Measurements from ENCODE around the gene BAHCC1. TPM values are rescaled to one million over a fixed set of nuclear protein-coding genes. Genes with fewer than 3 reads are reported as not detected.

The BAHCC1 gene
- total and polyA plus RNA-seq, 2 donors (not counting 3 experiments of a cell fraction or from before 2014, with no cell fraction given) = 4.7 to 11.6 TPM

DNA sequence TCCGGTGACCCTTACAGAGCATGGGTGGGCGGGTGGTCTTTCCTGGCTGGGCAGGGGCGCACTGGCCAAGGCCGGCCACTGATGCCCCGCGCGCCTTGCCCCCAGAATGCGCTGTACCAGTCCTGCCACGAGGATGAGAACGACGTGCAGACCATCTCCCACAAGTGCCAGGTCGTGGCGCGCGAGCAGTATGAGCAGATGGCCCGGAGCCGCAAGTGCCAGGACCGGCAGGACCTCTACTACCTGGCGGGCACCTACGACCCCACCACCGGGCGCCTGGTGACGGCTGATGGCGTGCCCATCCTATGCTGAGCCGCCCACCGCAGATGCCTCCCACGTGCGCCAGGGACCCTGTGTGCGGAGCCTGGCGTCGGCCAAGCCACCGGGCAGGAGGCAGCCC lies 68.2 kb downstream of the BAHCC1 start:
- intact Hi-C loops (cut with micrococcal nuclease) = no loop called here
- dilution Hi-C loops (cut with MboI; ENCODE audit: extremely low pct_ligation_motif_present, low sequenced_read_pairs) = no loop called here
- H3K27ac ChIP-seq (ENCODE audit: insufficient read depth, low read depth, low read length) = no peak overlapping the region
- no peaks in the 10 kb centered on the region for H4K20me1 ChIP-seq (replicated peaks; ENCODE audit: control insufficient read depth, extremely low read depth, insufficient read depth, low read length)
- H3K4me1 ChIP-seq (ENCODE audit: control insufficient read depth, extremely low read depth, insufficient read depth, low read length) = no peaks in the 10 kb centered on the region
- FAIRE-seq (no peak), DNase-seq (ENCODE audit: low read depth, low spot score) (no peak)
- ChIA-PET CTCF (no interaction called here), POLR2A (no interaction called here)
- no peaks in the 10 kb centered on the region for H3K36me3 ChIP-seq (ENCODE audit: control insufficient read depth in 2 of 2, extremely low read depth in 1 of 2, insufficient read depth in 2 of 2, low read length in 2 of 2)
- no peak overlapping the region for H3K4me2 ChIP-seq (ENCODE audit: insufficient read depth, low read length)
- H2AFZ ChIP-seq (ENCODE audit: low read depth, low read length) = no peak overlapping the region
- H3K9me1 ChIP-seq (replicated peaks; ENCODE audit: control insufficient read depth, extremely low read depth, insufficient read depth, low read length) = no peaks in the 10 kb centered on the region
- H3K27me3 ChIP-seq (ENCODE audit: control insufficient read depth in 2 of 2, insufficient read depth in 2 of 2, low read length in 2 of 2) = no peaks in the 10 kb centered on the region
- TF ChIP-seq GATA2 (IDR thresholded peaks at IDR 0.05; ENCODE audit: insufficient read depth, insufficient read length, low read depth, low read length) (no peak), POLR2A (IDR thresholded peaks at IDR 0.05; ENCODE audit: low read depth, low read length) (no peak), EZH2 (IDR thresholded peaks at IDR 0.05; ENCODE audit: borderline replicate concordance, low read depth, low read length, severe bottlenecking) (no peak), FOS (IDR thresholded peaks at IDR 0.05; ENCODE audit: borderline replicate concordance, insufficient read depth, low read length) (no peak), JUN (IDR thresholded peaks at IDR 0.05; ENCODE audit: borderline replicate concordance, insufficient read depth, insufficient read length, low read depth) (no peak)
- TF ChIP-seq, protein P1, sequence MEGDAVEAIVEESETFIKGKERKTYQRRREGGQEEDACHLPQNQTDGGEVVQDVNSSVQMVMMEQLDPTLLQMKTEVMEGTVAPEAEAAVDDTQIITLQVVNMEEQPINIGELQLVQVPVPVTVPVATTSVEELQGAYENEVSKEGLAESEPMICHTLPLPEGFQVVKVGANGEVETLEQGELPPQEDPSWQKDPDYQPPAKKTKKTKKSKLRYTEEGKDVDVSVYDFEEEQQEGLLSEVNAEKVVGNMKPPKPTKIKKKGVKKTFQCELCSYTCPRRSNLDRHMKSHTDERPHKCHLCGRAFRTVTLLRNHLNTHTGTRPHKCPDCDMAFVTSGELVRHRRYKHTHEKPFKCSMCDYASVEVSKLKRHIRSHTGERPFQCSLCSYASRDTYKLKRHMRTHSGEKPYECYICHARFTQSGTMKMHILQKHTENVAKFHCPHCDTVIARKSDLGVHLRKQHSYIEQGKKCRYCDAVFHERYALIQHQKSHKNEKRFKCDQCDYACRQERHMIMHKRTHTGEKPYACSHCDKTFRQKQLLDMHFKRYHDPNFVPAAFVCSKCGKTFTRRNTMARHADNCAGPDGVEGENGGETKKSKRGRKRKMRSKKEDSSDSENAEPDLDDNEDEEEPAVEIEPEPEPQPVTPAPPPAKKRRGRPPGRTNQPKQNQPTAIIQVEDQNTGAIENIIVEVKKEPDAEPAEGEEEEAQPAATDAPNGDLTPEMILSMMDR (IDR thresholded peaks at IDR 0.05; ENCODE audit: extremely low read depth in 1 of 2, insufficient read depth in 1 of 2, low read depth in 1 of 2, low read length in 2 of 2) = no peak
- TF ChIP-seq, protein P2, sequence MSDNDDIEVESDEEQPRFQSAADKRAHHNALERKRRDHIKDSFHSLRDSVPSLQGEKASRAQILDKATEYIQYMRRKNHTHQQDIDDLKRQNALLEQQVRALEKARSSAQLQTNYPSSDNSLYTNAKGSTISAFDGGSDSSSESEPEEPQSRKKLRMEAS (IDR thresholded peaks at IDR 0.05; ENCODE audit: insufficient read depth, insufficient read length) = no peak
- no peaks in the 10 kb centered on the region for H3K9me3 ChIP-seq (replicated peaks; ENCODE audit: control insufficient read depth, insufficient read depth, low read length)
- no peak overlapping the region for H3K9ac ChIP-seq (replicated peaks; ENCODE audit: extremely low read depth, insufficient read depth, low read length)
- BruUV-seq (replicated peaks) = no TSS peak
- no peak overlapping the region for H3K4me3 ChIP-seq (replicated peaks in 1 of 3; ENCODE audit: insufficient read depth in 1 of 3, low read depth in 1 of 3, low read length in 3 of 3)
- no peaks in the 10 kb centered on the region for H3K79me2 ChIP-seq (ENCODE audit: control insufficient read depth, insufficient read depth, low read length)

Measured in endothelial cell of umbilical vein (primary cell).